Effector memory CD4-positive, alpha-beta T cell (primary cell): Measurements from ENCODE around the gene SORCS1.

ENCODE experiments used
- DNase-seq, 3 donors: peaks; one replicate each; pipeline ENCODE4 v3.0.0-alpha.2; 2020
- H3K27ac ChIP-seq: 2 replicates; pipeline ENCODE4 v1.7.0; 2013; ENCODE audit warnings: mild to moderate bottlenecking, low read length, moderate library complexity; ENCODE audit not compliant: insufficient read depth, poor library complexity, severe bottlenecking
- H3K27me3 ChIP-seq: replicated peaks from 2 replicates; pipeline ENCODE4 v1.7.0; 2013; ENCODE audit warnings: mild to moderate bottlenecking, low read length; ENCODE audit not compliant: insufficient read depth, control insufficient read depth, poor library complexity, severe bottlenecking
- H3K36me3 ChIP-seq: 2 replicates; pipeline ENCODE4 v1.7.0; 2013; ENCODE audit warnings: mild to moderate bottlenecking, low read length, moderate library complexity; ENCODE audit not compliant: control insufficient read depth, insufficient read depth
- H3K4me1 ChIP-seq: 2 replicates; pipeline ENCODE4 v1.7.0; 2013; ENCODE audit warnings: low read length, mild to moderate bottlenecking; ENCODE audit not compliant: control insufficient read depth, insufficient read depth, poor library complexity, severe bottlenecking
- H3K4me3 ChIP-seq: 2 replicates; pipeline ENCODE4 v1.7.0; 2013; ENCODE audit warnings: low read length, low read depth, mild to moderate bottlenecking; ENCODE audit not compliant: insufficient read depth, poor library complexity, severe bottlenecking
- H3K9me3 ChIP-seq: 2 replicates; pipeline ENCODE4 v1.7.0; 2013; ENCODE audit warnings: mild to moderate bottlenecking, low read length, moderate library complexity; ENCODE audit not compliant: control insufficient read depth

Gene SORCS1

DNA sequence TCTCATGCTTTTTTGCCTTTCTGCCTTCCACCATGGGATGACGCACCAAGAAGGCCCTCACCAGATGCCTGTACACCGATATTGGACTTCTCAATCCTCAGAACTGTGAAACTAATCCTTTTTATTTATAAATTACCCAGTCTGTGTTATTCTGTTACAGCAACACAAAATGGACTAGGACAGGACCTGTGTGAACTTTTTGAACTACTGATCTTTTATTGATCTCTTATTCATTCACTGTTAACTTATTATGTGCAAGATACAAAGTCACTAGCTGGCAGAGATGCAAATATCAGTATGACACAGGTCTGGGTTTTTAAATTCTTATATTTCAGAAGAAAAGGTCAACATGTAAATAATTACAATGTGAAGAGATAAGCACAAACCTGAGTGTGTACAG lies 635.8 kb downstream of the SORCS1 start:
- no peaks in the 10 kb centered on the region for H3K9me3 ChIP-seq
- no peaks in the 10 kb centered on the region for H3K27me3 ChIP-seq
- no peaks in the 10 kb centered on the region for H3K4me1 ChIP-seq
- DNase-seq: no peak
- no peaks in the 10 kb centered on the region for H3K36me3 ChIP-seq
- H3K4me3 ChIP-seq: no peak overlapping the region
- H3K27ac ChIP-seq: no peak overlapping the region

GRCh38 chr10:106525835-106526234 lies 638.7 kb downstream of the SORCS1 start:
- Histone ChIP-seq H3K36me3 (no peaks in the 10 kb centered on the region), H3K9me3 (no peaks in the 10 kb centered on the region), H3K4me1 (no peaks in the 10 kb centered on the region), H3K27me3 (no peaks in the 10 kb centered on the region), H3K4me3 (no peak overlapping the region), H3K27ac (no peak overlapping the region)
- DNase-seq: no peak
